Measurements from ENCODE around the gene GTSF1L.
"Not testable (repeated sequence)": the region's sequence is repeated elsewhere in the genome, so short reads cannot be mapped to it uniquely, and the experiment has no call there.

Gene GTSF1L

DNA sequence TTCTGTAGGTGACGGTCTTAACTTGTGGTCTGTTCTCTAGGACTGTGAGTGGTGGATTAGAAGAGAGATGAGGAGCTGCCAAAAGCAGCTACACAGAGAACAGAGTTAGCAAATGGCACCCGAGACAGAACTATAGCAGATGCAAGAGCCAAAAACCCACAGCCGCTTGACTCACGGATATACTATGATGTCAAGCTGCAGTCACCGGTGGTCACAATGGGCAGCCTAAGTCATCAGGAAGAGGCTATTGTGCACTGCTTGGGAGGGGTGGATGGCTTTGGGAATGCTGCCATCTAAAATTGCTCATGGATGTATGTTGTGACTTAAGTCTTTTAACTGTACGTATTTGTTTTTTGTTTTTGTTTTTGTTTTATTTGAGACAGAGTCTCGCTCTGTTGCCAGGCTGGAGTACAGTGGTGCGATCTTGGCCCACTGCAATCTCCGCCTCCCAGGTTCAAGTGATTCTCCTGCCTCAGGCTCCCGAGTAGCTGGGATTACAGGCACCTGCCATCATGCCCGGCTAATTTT is at the start of gene GTSF1L:
Gene GTSF1L (minus strand): TSS at position 192 of the 528 bp plus-strand sequence. CDS start 308 bp downstream, outside the sequence.
- FAIRE-seq (no peak), DNase-seq (ENCODE audit: insufficient read length, low spot score) (no peak)

- DNase-seq (ENCODE audit: insufficient read length, low spot score) (no peak), FAIRE-seq (no peak)
These were observed 48.0 kb upstream of the GTSF1L start for GRCh38 chr20:43774754-43775153.

DNA sequence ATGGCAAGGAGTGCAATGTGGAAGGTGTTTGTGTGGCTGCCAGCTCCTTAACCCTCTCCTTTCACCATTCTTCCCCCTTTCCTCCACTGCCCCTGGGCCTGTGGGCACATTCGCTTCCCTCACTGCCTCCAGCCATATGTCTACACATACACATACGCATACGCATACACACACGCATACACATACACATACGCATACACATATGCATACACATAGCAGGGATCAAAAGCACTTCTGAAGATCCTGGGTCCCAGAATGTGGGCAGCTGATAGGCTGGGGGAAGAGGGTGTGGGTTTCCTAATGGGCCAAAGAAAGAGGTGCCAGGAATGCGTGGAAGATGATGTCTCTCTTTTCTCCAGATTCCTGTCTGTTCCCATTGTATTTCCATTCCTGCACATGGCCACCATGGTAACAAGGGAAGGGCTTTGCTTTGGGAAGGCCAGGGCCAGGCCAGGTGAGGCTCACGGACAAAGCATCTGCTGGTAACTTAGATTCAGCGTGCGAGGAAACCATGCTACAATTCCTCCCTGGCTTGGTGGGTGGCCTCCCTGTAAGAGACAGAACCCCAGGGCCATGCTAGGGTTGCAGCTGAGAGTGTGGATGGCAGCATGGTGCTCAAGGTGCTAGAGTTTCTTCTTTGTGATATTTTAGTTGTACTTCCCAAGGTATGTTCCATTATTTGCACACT is 44.8 kb upstream of the GTSF1L start:
- DNase-seq (ENCODE audit: insufficient read length, low spot score) = no peak
- peak; percentile 77 for FAIRE-seq

DNA sequence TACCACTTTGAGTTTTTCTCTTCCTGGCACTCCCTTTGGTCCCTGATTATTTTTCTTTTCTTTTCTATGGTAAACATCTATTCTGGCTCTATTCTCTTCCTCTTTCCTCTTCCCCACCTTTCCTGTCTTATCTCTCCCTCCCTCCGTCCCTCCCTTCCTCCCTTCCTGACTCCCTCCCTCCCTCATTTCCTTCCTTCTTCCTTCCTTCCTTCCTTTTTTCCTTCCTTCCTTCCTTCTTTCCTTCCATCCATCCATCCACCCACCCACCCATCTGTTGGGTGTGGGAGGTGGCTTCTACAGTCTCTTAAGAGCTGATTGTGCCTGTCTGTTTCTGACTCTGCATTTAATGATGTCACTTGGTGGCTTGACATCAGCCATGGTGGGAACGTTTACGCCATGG is 43.5 kb upstream of the GTSF1L start:
- FAIRE-seq = peak; percentile 57

DNA sequence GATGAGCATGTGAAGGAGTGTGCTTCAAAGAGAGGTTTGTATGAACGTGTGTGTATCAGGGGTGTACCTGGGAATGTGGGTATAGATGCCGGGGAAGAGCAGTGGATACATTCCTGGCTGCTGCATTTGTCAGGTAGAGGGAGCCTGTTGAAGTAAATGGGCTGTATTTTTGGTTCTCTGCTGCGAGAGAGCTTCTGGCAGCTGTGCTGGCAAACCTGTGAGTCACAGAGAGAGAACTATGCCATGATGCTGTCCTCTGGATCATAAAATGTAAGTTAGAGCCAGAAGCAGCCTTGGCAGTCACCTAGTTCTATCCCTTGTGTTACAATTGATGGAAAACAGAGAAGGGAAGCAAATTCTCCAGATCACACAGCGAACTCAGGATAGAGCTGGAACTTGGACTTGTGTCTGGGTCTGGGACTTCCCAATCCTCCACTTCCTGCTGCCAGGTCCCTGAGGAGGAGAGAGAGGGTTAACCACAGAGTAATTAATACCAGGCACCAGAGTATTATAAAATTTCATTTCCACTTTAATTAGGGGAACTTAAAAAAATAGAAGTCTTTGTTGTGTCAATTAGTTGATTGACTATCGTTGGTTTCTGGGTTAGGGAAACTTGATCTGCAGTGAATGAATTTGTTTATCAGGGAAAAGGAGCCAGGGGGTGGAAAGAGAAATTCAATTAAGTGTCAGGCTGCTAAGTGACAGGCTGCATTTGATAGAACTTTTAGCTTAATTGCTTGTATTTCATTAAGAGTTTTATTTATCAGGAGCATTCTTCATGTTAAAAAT is 41.1 kb upstream of the GTSF1L start:
- no peak for FAIRE-seq
- DNase-seq (ENCODE audit: insufficient read length, low spot score) = no peak

More for the DNA sequence above, 43.5 kb upstream of the GTSF1L start:
- DNase-seq (ENCODE audit: insufficient read length, low spot score) = no peak

DNA sequence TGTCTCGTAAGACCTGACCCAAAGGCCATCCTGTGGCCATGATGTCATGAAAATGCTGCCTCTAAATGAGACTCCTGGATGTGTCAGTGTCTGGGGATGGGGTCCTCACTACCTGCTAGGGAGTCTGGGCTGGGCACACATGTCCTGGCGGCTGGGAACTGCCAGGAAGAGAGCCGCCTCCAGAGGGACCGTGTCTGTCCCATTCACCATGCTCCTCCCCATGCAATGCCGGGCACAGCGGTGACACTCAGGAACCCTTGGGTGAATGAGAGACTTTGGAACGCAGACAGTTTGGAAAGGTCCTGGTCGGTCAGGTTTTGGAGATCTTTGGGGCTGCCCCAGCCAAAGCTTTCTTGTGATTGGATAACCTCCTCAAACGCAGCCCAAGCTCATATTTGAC is 40.1 kb upstream of the GTSF1L start:
- DNase-seq (ENCODE audit: insufficient read length, low spot score) (no peak), FAIRE-seq (no peak)

- peak; percentile 26 for FAIRE-seq
These were observed 39.6 kb upstream of the GTSF1L start for GRCh38 chr20:43766385-43766784.

DNA sequence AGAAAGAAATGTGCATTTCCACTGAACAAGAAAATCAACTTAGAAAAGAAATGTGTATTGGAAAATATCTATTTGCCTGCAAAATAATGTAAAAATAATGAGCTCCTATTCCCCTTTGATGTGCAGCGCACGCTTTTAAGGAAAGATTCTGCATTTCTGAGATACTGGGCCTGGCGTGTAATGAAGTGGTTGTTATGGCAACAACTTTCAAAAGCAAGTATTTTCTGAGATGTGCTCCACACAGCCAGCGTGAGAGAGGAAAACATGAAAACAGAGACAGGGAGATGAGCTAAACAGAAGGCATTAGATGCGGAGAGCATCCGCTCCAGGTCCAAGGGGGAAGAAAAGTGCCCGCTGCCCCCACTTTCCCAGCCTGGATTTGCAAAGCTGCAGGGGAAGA is 39.1 kb upstream of the GTSF1L start:
- FAIRE-seq (no peak), DNase-seq (ENCODE audit: insufficient read length, low spot score) (no peak)

More at GRCh38 chr20:43766385-43766784, 39.6 kb upstream of the GTSF1L start:
- no peak for DNase-seq (ENCODE audit: insufficient read length, low spot score)

DNA sequence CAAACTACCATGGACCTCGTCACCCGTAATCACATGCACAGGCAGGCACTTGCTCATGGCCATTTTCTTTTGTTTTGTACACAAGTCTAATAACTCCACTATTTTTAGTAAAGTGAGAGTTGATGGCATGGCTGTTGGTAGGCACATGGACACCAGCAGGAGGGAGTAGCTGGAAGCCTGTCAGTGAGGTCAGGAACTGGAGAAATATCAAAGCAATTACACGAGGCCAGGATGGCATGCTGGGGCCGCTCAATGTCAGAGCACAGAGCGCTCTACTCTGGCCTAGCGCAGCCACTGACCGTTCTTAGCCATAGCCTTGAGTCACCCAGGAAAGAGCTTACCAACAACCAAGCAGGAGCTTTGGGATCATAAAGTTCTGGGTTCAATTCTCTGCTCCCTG is 36.1 kb upstream of the GTSF1L start:
- FAIRE-seq (peak; percentile 80), DNase-seq (ENCODE audit: insufficient read length, low spot score) (no peak)

DNA sequence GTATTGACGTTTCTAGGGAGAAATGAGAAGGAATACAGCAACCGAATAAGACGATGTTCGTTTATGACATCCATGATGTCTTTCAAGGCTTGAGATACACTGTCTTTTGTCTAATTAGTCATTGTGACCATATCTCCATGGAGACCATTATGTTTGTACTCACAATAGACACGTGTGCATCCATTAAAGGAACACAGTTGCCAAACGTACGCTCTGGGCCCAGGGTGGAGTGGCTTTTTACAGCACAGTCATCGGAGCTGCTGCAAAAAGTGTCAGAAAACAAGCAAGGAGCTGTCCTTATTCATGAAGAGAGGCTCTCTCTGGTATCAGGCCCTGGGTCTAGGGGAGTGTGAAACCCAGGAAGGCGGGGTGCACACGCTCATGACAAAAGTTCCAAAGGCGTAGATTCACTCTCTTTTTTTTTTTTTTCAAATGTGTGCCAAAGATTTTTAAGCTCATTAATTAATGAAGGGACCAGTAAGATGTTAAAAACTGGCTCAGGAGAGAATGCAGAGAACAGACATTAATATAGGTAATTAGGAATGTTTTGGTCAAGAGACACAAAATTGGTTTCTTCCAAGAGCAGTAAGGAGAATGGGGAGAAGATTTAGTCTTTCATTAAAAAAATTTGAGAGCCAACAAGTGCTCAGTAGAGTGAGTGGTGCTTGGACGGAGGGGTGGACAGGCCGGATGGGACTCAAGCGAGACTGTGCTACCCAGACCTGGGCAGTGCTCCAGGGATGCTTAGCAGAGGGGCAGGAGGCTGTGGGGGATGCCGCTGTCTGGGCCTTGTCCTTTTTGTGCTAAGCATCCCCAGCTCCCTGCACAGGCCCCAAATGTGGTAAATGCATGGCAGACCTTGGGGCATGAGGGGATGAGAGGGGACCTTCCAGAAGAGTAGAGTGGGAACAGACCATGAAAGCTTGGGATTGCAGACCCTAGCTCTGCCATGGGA is 34.9 kb upstream of the GTSF1L start:
- peak; percentile 62 for FAIRE-seq
- no peak for DNase-seq (ENCODE audit: insufficient read length, low spot score)

GRCh38 chr20:43757888-43758287 is 31.1 kb upstream of the GTSF1L start:
- not testable (repeated sequence) for DNase-seq (ENCODE audit: insufficient read length, low spot score)
- peak; percentile 38 for FAIRE-seq

- FAIRE-seq (peak; percentile 81), DNase-seq (ENCODE audit: insufficient read length, low spot score) (no peak)
These were observed 29.0 kb upstream of the GTSF1L start for GRCh38 chr20:43755851-43756250.

DNA sequence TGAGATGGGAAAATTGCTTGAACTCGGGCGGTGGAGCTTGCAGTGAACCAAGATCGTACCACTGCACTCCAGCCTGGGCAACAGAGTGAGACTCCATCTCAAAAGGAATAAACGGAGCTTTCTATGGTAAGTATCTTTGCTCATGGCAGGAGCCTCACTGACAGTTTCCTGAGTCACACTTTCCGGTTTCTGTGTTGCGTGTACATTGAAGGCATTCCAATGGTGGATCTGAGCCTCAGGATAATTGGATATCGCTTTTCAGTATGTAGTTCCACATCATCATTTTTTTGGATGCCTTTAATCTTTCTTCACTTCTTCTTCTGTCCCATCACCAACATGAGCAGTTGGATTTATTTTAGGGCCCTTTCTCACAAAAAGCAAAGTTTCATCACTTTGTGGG is 28.6 kb upstream of the GTSF1L start:
- DNase-seq (ENCODE audit: insufficient read length, low spot score) (no peak), FAIRE-seq (peak; percentile 16)

- FAIRE-seq (peak; percentile 92), DNase-seq (ENCODE audit: insufficient read length, low spot score) (peak; percentile 89)
These were observed 25.9 kb upstream of the GTSF1L start for GRCh38 chr20:43752561-43753301.

DNA sequence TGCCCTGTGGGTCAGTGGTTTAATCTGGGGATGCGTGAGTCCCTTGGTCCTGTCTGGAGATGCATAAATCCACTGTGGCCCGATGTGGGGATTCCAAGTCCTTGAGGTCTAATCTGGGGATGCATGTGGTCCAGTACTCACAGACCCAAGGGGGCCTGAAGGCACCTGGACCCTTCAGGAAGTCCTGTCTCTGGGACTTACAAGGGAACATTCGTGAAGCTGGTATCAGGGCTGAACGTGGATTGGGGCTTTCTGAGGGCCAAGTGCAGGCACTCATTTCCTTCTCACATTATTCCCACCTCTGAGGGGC is 25.2 kb upstream of the GTSF1L start:
- FAIRE-seq = peak; percentile 66

GRCh38 chr20:43751167-43752050 is 24.6 kb upstream of the GTSF1L start:
- FAIRE-seq (peak; percentile 91), DNase-seq (ENCODE audit: insufficient read length, low spot score) (peak; percentile 88)

More for the DNA sequence above, 25.2 kb upstream of the GTSF1L start:
- no peak for DNase-seq (ENCODE audit: insufficient read length, low spot score)

GRCh38 chr20:43750774-43751166 is 24.0 kb upstream of the GTSF1L start:
- DNase-seq (ENCODE audit: insufficient read length, low spot score) (no peak), FAIRE-seq (no peak)

- FAIRE-seq = peak; percentile 59
These were observed 23.0 kb upstream of the GTSF1L start for GRCh38 chr20:43749734-43750294.

GRCh38 chr20:43748274-43748673 is 21.5 kb upstream of the GTSF1L start:
- DNase-seq (ENCODE audit: insufficient read length, low spot score) = no peak

More at GRCh38 chr20:43749734-43750294, 23.0 kb upstream of the GTSF1L start:
- DNase-seq (ENCODE audit: insufficient read length, low spot score) = peak; percentile 97

More at GRCh38 chr20:43748274-43748673, 21.5 kb upstream of the GTSF1L start:
- FAIRE-seq = no peak
